ENCODE results near the gene ROCK2. TPM values are rescaled to one million over a fixed set of nuclear protein-coding genes. Genes with fewer than 3 reads are reported as not detected.

The ROCK2 gene
- total and polyA plus RNA-seq, 4 donors, result 5.3 to 31.0 (median 12.2) TPM

- Histone ChIP-seq H3K9ac (ENCODE audit: low read depth in 1 of 2, low read length in 2 of 2) (no peak overlapping the region), H3K4me3 (ENCODE audit: low read depth in 1 of 3, low read length in 3 of 3) (no peak overlapping the region), H3K4me1 (ENCODE audit: control insufficient read depth in 4 of 4, insufficient read depth in 4 of 4, low read length in 3 of 4) (peaks cover 8 to 29% (median 28%) of the 10 kb centered on the region in 4 donors), H3K27me3 (ENCODE audit: control insufficient read depth in 4 of 4, insufficient read depth in 4 of 4, low read length in 3 of 4) (no peaks in the 10 kb centered on the region), H3K9me3 (ENCODE audit: control insufficient read depth in 4 of 4, low read length in 3 of 4) (no peaks in the 10 kb centered on the region), H3K36me3 (ENCODE audit: control insufficient read depth in 4 of 4, insufficient read depth in 3 of 4, low read depth in 1 of 4, low read length in 3 of 4) (no peaks in the 10 kb centered on the region), H3K27ac (ENCODE audit: low read depth in 1 of 2, low read length in 2 of 2) (peak overlapping the region in 1 of 2 donors; percentile 26)
- 90% methylated on average over 7 of the region's 7 CpGs for WGBS
- no peak for TF ChIP-seq HNF4A (conservative IDR thresholded peaks at IDR 0.05)
- TF ChIP-seq NR2F2 (IDR thresholded peaks at IDR 0.05), result peak; percentile 55
- no peak for TF ChIP-seq REST (IDR thresholded peaks at IDR 0.05)
- no peak for DNase-seq (ENCODE audit: low spot score)
Measured at GRCh38 chr2:11375689-11376027, 31.2 kb upstream of the ROCK2 start.

GRCh38 chr2:11375025-11375688, 30.7 kb upstream of the ROCK2 start:
- DNase-seq (ENCODE audit: low spot score), result no peak
- Histone ChIP-seq H3K27me3 (ENCODE audit: control insufficient read depth in 4 of 4, insufficient read depth in 4 of 4, low read length in 3 of 4) (no peaks in the 10 kb centered on the region), H3K9ac (ENCODE audit: low read depth in 1 of 2, low read length in 2 of 2) (no peak overlapping the region), H3K9me3 (ENCODE audit: control insufficient read depth in 4 of 4, low read length in 3 of 4) (no peaks in the 10 kb centered on the region), H3K4me1 (ENCODE audit: control insufficient read depth in 4 of 4, insufficient read depth in 4 of 4, low read length in 3 of 4) (peaks cover 8 to 33% (median 31%) of the 10 kb centered on the region in 4 donors), H3K36me3 (ENCODE audit: control insufficient read depth in 4 of 4, insufficient read depth in 3 of 4, low read depth in 1 of 4, low read length in 3 of 4) (no peaks in the 10 kb centered on the region), H3K27ac (ENCODE audit: low read depth in 1 of 2, low read length in 2 of 2) (peak overlapping the region; percentile 35 to 65), H3K4me3 (ENCODE audit: low read depth in 1 of 3, low read length in 3 of 3) (no peak overlapping the region)
- TF ChIP-seq RXRA (IDR thresholded peaks at IDR 0.05) (no peak), NR2F2 (IDR thresholded peaks at IDR 0.05) (peak; percentile 75)
- WGBS, result 83% methylated on average over 15 of the region's 15 CpGs

- Histone ChIP-seq H3K36me3 (ENCODE audit: control insufficient read depth in 4 of 4, insufficient read depth in 3 of 4, low read depth in 1 of 4, low read length in 3 of 4) (no peaks in the 10 kb centered on the region), H3K27ac (ENCODE audit: low read depth in 1 of 2, low read length in 2 of 2) (no peak overlapping the region), H3K4me1 (ENCODE audit: control insufficient read depth in 4 of 4, insufficient read depth in 4 of 4, low read length in 3 of 4) (peaks cover 9 to 37% (median 31%) of the 10 kb centered on the region in 4 donors), H3K9ac (ENCODE audit: low read depth in 1 of 2, low read length in 2 of 2) (no peak overlapping the region), H3K4me3 (ENCODE audit: low read depth in 1 of 3, low read length in 3 of 3) (no peak overlapping the region), H3K27me3 (ENCODE audit: control insufficient read depth in 4 of 4, insufficient read depth in 4 of 4, low read length in 3 of 4) (no peaks in the 10 kb centered on the region), H3K9me3 (ENCODE audit: control insufficient read depth in 4 of 4, low read length in 3 of 4) (no peaks in the 10 kb centered on the region)
- 69% methylated on average over 4 of the region's 4 CpGs for WGBS
- TF ChIP-seq ATF3 (IDR thresholded peaks at IDR 0.05), result no peak
- no peak for TF ChIP-seq GABPA (IDR thresholded peaks at IDR 0.05 in 1 of 2, conservative IDR thresholded peaks at IDR 0.05 in 1 of 2)
- TF ChIP-seq FOXA1 (IDR thresholded peaks at IDR 0.05), result no peak
- no peak for TF ChIP-seq RXRA (IDR thresholded peaks at IDR 0.05)
- TF ChIP-seq HNF4A (conservative IDR thresholded peaks at IDR 0.05), result peak in 1 of 2 donors; percentile 22
- no peak for TF ChIP-seq ZBTB33 (IDR thresholded peaks at IDR 0.05)
- no peak for DNase-seq (ENCODE audit: low spot score)
Measured at GRCh38 chr2:11373096-11373495, 28.7 kb upstream of the ROCK2 start.
